Peyer's patch (tissue), 4 donors: ENCODE data around the gene KRT4. TPM values are rescaled to one million over a fixed set of nuclear protein-coding genes. Genes with fewer than 3 reads are reported as not detected.

Source experiments
- DNase-seq, 3 donors: peaks; one replicate each; pipeline ENCODE4 v3.0.0-alpha.2; 2017 to 2019
- H3K27ac ChIP-seq, 4 donors: fragments of 200-600 bp; sonication (generic); one replicate each; pipeline ENCODE4 v1.5.1; 2016 to 2019
- H3K27me3 ChIP-seq, 2 donors: fragments of 200-600 bp; sonication (generic); one replicate each; pipeline ENCODE4 v1.5.1; 2019
- H3K36me3 ChIP-seq, 3 donors: fragments of 200-600 bp; sonication (generic); one replicate each; pipeline ENCODE4 v1.5.1; 2016 to 2019
- H3K4me1 ChIP-seq, 4 donors: fragments of 200-600 bp; sonication (generic); one replicate each; pipeline ENCODE4 v1.5.1; 2016 to 2019
- H3K4me3 ChIP-seq, 4 donors: fragments of 200-600 bp; sonication (generic); 1 replicate in 3 of 4; 2 replicates in 1 of 4; pipeline ENCODE4 v1.5.1; 2016 to 2019; ENCODE audit warnings: mild to moderate bottlenecking in 1 of 4
- H3K9me3 ChIP-seq, 4 donors: fragments of 200-600 bp; sonication (generic); one replicate each; pipeline ENCODE4 v1.5.1; 2016 to 2019; ENCODE audit warnings: mild to moderate bottlenecking in 1 of 4
- POLR2A ChIP-seq, 2 donors: fragments of 450-650 bp; IDR thresholded peaks; one replicate each; pipeline ENCODE4 v1.5.1; 2017; ENCODE audit warnings: antibody characterized with exemption in 2 of 2, mild to moderate bottlenecking in 2 of 2, moderate library complexity in 2 of 2
- small RNA-seq, 2 donors: library from RNA; depleted of rRNA; stranded (forward); fragments of <200 nt; gene quantifications; one replicate each; pipeline ENCODE3, GENCODE V24; 2016
- total RNA-seq, 4 donors: library from RNA; depleted of rRNA; stranded (reverse); fragments of >200 nt; gene quantifications; one replicate each; pipeline ENCODE4 v1.1.0, GENCODE V29; 2016
- TF ChIP-seq, protein P1 (sequence below), 6 experiments: fragments of 450-650 bp in 4 of 6; fragments of 200-600 bp in 2 of 6; sonication (generic) in 1 of 6; IDR thresholded peaks; one replicate each; pipeline ENCODE4 v1.5.1; 2017 to 2019; ENCODE audit warnings: antibody characterized with exemption in 6 of 6, mild to moderate bottlenecking in 3 of 6, moderate library complexity in 1 of 6

Gene KRT4
- total RNA-seq, 4 donors from 2014 or later, result not detected

- Histone ChIP-seq H3K4me1 (no peaks in the 10 kb centered on the region), H3K9me3 (peaks cover 0 to 10% (median 2%) of the 10 kb centered on the region in 4 donors), H3K27me3 (no peaks in the 10 kb centered on the region), H3K27ac (no peak overlapping the region), H3K4me3 (no peak overlapping the region), H3K36me3 (no peaks in the 10 kb centered on the region)
- TF ChIP-seq POLR2A (IDR thresholded peaks at IDR 0.05), result no peak
- TF ChIP-seq, protein P1, sequence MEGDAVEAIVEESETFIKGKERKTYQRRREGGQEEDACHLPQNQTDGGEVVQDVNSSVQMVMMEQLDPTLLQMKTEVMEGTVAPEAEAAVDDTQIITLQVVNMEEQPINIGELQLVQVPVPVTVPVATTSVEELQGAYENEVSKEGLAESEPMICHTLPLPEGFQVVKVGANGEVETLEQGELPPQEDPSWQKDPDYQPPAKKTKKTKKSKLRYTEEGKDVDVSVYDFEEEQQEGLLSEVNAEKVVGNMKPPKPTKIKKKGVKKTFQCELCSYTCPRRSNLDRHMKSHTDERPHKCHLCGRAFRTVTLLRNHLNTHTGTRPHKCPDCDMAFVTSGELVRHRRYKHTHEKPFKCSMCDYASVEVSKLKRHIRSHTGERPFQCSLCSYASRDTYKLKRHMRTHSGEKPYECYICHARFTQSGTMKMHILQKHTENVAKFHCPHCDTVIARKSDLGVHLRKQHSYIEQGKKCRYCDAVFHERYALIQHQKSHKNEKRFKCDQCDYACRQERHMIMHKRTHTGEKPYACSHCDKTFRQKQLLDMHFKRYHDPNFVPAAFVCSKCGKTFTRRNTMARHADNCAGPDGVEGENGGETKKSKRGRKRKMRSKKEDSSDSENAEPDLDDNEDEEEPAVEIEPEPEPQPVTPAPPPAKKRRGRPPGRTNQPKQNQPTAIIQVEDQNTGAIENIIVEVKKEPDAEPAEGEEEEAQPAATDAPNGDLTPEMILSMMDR (IDR thresholded peaks at IDR 0.05), result no peak
- no peak for DNase-seq
Measured at GRCh38 chr12:52760623-52761022, 53.3 kb downstream of the KRT4 start.

- DNase-seq, result no peak
Measured at GRCh38 chr12:52759695-52760094, 54.2 kb downstream of the KRT4 start.

DNA sequence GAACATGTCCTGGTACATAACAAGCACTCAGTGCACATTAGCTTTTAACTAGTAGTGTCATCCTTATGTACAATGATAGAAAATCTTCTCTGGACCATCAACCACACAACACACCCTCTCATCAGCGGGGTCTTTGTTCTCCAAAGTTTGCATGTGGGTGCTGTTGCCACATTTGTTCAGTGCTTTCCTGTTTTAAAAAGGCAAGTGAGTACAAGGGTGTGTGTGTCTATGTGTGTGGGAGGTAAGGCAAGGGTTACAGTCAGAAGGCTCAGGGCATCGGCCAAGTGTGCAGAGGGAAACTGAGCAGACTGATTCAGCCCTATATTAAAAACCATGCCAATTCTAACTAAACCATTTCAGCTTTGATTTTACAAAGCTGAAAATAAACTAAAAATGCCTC lies 54.7 kb downstream of the KRT4 start:
- DNase-seq, result no peak
- no peak for TF ChIP-seq POLR2A (IDR thresholded peaks at IDR 0.05)
- TF ChIP-seq, protein P1 (IDR thresholded peaks at IDR 0.05), result no peak
- no peak overlapping the region for H3K4me3 ChIP-seq

More at GRCh38 chr12:52759695-52760094, 54.2 kb downstream of the KRT4 start:
- Histone ChIP-seq H3K4me1 (no peaks in the 10 kb centered on the region), H3K36me3 (no peaks in the 10 kb centered on the region), H3K9me3 (peaks cover 0 to 10% (median 2%) of the 10 kb centered on the region in 4 donors), H3K27me3 (no peaks in the 10 kb centered on the region), H3K4me3 (no peak overlapping the region), H3K27ac (no peak overlapping the region)
- TF ChIP-seq POLR2A (IDR thresholded peaks at IDR 0.05), result no peak
- TF ChIP-seq, protein P1 (IDR thresholded peaks at IDR 0.05), result no peak

GRCh38 chr12:52757449-52758176 lies 56.3 kb downstream of the KRT4 start:
- Histone ChIP-seq H3K4me3 (no peak overlapping the region), H3K4me1 (no peaks in the 10 kb centered on the region), H3K9me3 (peaks cover 0 to 10% (median 2%) of the 10 kb centered on the region in 4 donors), H3K27me3 (no peaks in the 10 kb centered on the region), H3K36me3 (no peaks in the 10 kb centered on the region), H3K27ac (no peak overlapping the region)
- DNase-seq, result no peak
- TF ChIP-seq, protein P1 (IDR thresholded peaks at IDR 0.05), result no peak
- TF ChIP-seq POLR2A (IDR thresholded peaks at IDR 0.05), result no peak

More for the DNA sequence above, 54.7 kb downstream of the KRT4 start:
- Histone ChIP-seq H3K4me1 (no peaks in the 10 kb centered on the region), H3K9me3 (peaks cover 0 to 10% (median 2%) of the 10 kb centered on the region in 4 donors), H3K27me3 (no peaks in the 10 kb centered on the region), H3K36me3 (no peaks in the 10 kb centered on the region), H3K27ac (no peak overlapping the region)

Small RNA genes within 50 kb of the gene (small RNA-seq; reads per million reads assigned to genes)
- gene AC107016.2, result 0 reads per million in 2 donors

Other genes starting within 250 kb of the KRT4 start
- gene KRT74, start 240.3 kb downstream of the KRT4 start, total RNA-seq, result not detected
- gene KRT72, start 212.7 kb downstream of the KRT4 start, total RNA-seq, result 1 to 10 TPM in 3 of 4 donors, not detected in 1; 1.1 to 4.5 (median 2.3) TPM
- gene KRT73, start 195.6 kb downstream of the KRT4 start, total RNA-seq, result 1 to 10 TPM in 1 of 4 donors, under 1 TPM in 1, not detected in 2; 0.40 to 1.2 TPM
- gene KRT2, start 161.9 kb downstream of the KRT4 start, total RNA-seq, result 1 to 10 TPM in 1 of 4 donors, under 1 TPM in 1, not detected in 2; 0.47 to 2.5 TPM
- gene KRT1, start 133.7 kb downstream of the KRT4 start, total RNA-seq, result 1 to 10 TPM in 1 of 4 donors, under 1 TPM in 2, not detected in 1; 0.76 to 1.7 (median 0.94) TPM
- not detected for gene KRT77, start 110.6 kb downstream of the KRT4 start, total RNA-seq
- not detected for gene KRT76, start 36.8 kb downstream of the KRT4 start, total RNA-seq
- gene KRT3, start 18.0 kb downstream of the KRT4 start, total RNA-seq, result not detected
- gene KRT79, start 20.2 kb upstream of the KRT4 start, total RNA-seq, result not detected
- not detected for gene KRT78, start 34.9 kb upstream of the KRT4 start, total RNA-seq
- 1,000 to 10,000 TPM; 1,046 to 2,452 (median 2,098) TPM for gene KRT8, start 91.0 kb upstream of the KRT4 start, total RNA-seq
- gene KRT18, start 135.0 kb upstream of the KRT4 start, total RNA-seq, result 100 to 1,000 TPM; 320 to 614 (median 477) TPM
- gene EIF4B, start 192.3 kb upstream of the KRT4 start, total RNA-seq, result 100 to 1,000 TPM; 234 to 531 (median 250) TPM
- gene TNS2, start 235.9 kb upstream of the KRT4 start, total RNA-seq, result 100 to 1,000 TPM in 3 of 4 donors, 10 to 100 TPM in 1; 29.2 to 274 (median 154) TPM